T-helper 17 cell (primary cell): ENCODE results near the gene SELENOO. TPM values are rescaled to one million over a fixed set of nuclear protein-coding genes. Genes with fewer than 3 reads are reported as not detected.
"Not testable (repeated sequence)": the region's sequence is repeated elsewhere in the genome, so short reads cannot be mapped to it uniquely, and the experiment has no call there.

Experiments used
- ATAC-seq: fragments of 150-1000 bp; cut with Tn5 transposase; 2 replicates; pipeline ENCODE4 v1.10.0; 2021; ENCODE audit warnings: mild to moderate bottlenecking, moderate library complexity
- DNase-seq, 3 donors: peaks; one replicate each; pipeline versions ENCODE4 v3.0.0 to v3.0.0-alpha.2; 2020 to 2021
- H3K9me3 ChIP-seq: one replicate; pipeline ENCODE4 v1.7.0; 2013; ENCODE audit warnings: low read length, mild to moderate bottlenecking; ENCODE audit not compliant: control insufficient read depth, poor library complexity, severe bottlenecking
- H3K27ac Mint-ChIP-seq: one replicate; pipeline ENCODE4 v1.8.0; 2022; ENCODE audit warnings: mild to moderate bottlenecking, moderate library complexity, mixed read lengths
- H3K27me3 Mint-ChIP-seq: one replicate; pipeline ENCODE4 v1.8.0; 2022; ENCODE audit warnings: mixed read lengths
- H3K36me3 Mint-ChIP-seq: one replicate; pipeline ENCODE4 v1.8.0; 2022; ENCODE audit warnings: low read depth, mixed read lengths
- H3K4me1 Mint-ChIP-seq: one replicate; pipeline ENCODE4 v1.8.0; 2022; ENCODE audit warnings: mild to moderate bottlenecking, mixed read lengths
- H3K4me3 Mint-ChIP-seq: one replicate; pipeline ENCODE4 v1.8.0; 2022; ENCODE audit warnings: mild to moderate bottlenecking, moderate library complexity, mixed read lengths
- total RNA-seq, 4 donors: library from RNA in 2 of 4; stranded (reverse) in 2 of 4; gene quantifications; one replicate each; pipeline ENCODE4 v1.2.3 and lab custom pipeline; 2022 to 2026

Gene SELENOO
- total RNA-seq, 2 donors from 2014 or later, result 27.4 to 29.5 TPM

DNA sequence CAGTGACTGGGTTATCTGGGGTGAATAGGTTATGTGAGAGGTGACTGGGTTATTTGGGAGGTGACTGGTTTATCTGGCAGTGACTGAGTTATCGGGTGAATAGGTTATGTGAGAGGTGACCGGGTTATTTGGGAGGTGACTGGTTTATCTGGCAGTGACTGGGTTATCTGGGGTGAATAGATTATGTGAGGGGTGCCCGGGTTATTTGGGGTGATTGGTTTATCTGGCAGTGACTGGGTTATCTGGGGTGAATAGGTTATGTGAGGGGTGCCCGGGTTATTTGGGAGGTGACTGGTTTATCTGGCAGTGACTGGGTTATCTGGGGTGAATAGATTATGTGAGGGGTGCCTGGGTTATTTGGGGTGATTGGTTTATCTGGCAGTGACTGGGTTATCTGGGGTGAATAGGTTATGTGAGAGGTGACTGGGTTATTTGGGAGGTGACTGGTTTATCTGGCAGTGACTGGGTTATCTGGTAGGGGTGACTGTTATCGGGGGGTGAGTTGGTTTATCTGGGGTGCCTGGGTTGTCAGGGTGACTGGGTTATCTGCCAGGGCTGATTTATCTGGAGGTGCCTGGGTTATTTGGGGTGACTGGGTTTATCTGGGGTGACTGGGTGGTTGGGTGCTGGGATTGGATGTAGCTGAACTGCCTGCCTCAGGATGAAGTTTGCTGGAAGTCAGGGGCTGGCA is 32.2 kb upstream of the SELENOO start:
- H3K9me3 ChIP-seq, H3K4me1 Mint-ChIP-seq, DNase-seq, H3K36me3 Mint-ChIP-seq, ATAC-seq, H3K27ac Mint-ChIP-seq: not testable (repeated sequence)
- peaks cover 46% of the 10 kb centered on the region for H3K27me3 Mint-ChIP-seq
- H3K4me3 Mint-ChIP-seq, result peak overlapping the region; percentile 85

DNA sequence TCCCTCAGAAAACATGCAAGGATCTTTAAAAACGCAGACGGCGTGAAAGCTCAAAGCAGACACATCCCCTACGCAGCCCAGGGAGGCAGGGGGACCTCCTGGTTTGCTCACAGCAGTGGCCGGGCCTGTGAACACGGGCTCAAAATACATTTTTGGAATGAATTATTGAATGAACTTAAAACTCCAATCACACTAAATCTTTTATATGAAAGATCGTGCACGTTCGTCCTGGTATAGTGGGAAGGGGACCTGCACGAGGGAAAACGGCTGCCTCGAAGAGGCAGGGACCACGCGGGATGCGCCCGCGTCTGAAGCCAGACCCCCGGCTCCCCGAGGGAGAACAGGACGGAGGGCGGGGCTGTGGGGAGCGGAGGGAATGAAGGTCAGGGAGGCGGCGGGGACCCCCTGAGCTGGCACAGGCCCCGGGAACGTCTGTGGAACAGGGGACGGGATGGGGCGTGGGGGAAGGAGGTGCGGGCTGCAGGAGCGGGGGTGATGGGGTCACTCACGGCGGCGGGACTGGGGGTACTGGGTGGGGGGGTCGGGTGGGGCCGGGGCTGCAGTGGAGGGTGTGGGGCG is 31.5 kb upstream of the SELENOO start:
- H3K9me3 ChIP-seq, result no peaks in the 10 kb centered on the region
- peaks cover 43% of the 10 kb centered on the region for H3K27me3 Mint-ChIP-seq
- DNase-seq, result no peak
- peak overlapping the region; percentile 85 for H3K4me3 Mint-ChIP-seq
- no peak overlapping the region for H3K27ac Mint-ChIP-seq
- H3K36me3 Mint-ChIP-seq, result peaks cover 8% of the 10 kb centered on the region
- H3K4me1 Mint-ChIP-seq, result peaks cover 9% of the 10 kb centered on the region
- no peak for ATAC-seq

DNA sequence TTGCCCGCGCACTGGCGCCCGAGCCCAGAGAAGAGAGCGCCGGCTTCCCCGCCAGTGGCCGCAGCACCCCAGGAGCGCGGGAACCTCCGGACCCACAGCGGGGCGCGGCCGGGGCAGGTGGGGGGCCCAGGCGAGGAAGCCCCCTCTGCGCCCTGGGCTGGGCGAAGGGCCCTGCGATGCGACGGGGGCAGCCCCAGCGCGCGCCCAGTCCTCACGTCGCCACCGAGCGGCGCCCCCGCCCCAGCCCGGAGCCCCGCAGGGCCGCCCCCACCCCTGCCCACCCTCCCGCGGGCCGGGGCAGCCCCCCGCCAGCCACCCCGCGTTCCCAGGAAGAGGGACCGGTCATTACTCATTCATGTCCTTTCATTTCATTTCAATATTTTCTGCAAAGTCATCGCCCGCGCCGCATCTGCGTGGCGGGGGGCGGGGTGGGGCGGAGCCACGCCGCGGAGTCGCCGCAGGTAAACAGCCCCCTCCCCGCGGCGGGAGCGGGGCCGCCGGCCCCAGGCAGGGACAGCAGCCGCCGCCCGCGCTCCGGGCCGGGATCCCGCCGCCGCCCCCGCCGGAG is 31.0 kb upstream of the SELENOO start:
- DNase-seq, result no peak
- H3K9me3 ChIP-seq, result no peaks in the 10 kb centered on the region
- Mint-ChIP-seq H3K27ac (no peak overlapping the region), H3K4me1 (peaks cover 9% of the 10 kb centered on the region), H3K36me3 (peaks cover 8% of the 10 kb centered on the region), H3K27me3 (peaks cover 39% of the 10 kb centered on the region), H3K4me3 (peak overlapping the region; percentile 85)
- peak; percentile 45 for ATAC-seq

DNA sequence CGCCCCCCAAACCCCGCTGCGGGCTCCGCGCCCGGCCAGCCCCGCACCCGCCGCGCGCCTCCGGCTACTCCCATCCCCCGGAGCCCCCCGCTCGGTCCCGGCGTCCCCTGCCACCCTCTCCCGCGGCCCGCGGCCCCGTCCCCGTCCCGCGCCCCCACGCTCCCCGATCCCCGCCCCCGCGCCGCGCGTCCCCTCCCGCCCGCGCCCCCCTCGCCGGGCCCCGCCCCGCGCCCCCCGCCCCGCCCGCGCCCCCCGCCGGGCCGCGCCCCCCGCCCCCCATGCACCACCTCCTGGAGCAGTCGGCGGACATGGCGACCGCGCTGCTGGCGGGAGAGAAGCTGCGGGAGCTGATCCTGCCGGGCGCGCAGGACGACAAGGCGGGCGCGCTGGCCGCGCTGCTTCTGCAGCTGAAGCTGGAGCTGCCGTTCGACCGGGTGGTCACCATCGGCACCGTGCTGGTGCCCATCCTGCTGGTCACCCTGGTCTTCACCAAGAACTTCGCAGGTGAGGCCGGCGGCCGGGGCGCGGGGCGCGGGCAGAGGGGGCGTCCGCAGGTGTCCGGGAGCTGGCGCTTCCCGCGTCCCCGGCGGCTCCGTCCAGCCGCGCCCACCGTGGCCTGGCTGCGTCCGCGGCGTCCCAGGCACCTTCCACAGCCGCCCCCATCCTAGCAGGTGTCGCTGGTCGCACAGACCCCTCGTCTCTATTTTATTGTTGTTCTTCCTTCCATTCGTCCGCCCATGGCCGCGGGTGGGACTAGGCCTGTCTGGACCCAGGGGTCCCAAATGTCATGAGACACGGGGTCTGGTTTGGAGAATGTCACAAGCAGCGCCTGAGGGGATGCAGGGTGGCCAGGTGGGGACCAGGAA is 30.1 kb upstream of the SELENOO start, which contains the start of gene PANX2:
Gene PANX2 (plus strand): TSS at position 279 of the 866 bp plus-strand sequence. CDS start 0 bp downstream, at position 279.
- no peak for DNase-seq
- H3K36me3 Mint-ChIP-seq, result peaks cover 8% of the 10 kb centered on the region
- peaks cover 34% of the 10 kb centered on the region for H3K27me3 Mint-ChIP-seq
- H3K4me1 Mint-ChIP-seq, result peaks cover 9% of the 10 kb centered on the region
- no peaks in the 10 kb centered on the region for H3K9me3 ChIP-seq
- peak within 1 kb of the TSS; percentile 87 for H3K4me3 Mint-ChIP-seq
- ATAC-seq, result no peak
- no peak within 1 kb of the TSS for H3K27ac Mint-ChIP-seq

DNA sequence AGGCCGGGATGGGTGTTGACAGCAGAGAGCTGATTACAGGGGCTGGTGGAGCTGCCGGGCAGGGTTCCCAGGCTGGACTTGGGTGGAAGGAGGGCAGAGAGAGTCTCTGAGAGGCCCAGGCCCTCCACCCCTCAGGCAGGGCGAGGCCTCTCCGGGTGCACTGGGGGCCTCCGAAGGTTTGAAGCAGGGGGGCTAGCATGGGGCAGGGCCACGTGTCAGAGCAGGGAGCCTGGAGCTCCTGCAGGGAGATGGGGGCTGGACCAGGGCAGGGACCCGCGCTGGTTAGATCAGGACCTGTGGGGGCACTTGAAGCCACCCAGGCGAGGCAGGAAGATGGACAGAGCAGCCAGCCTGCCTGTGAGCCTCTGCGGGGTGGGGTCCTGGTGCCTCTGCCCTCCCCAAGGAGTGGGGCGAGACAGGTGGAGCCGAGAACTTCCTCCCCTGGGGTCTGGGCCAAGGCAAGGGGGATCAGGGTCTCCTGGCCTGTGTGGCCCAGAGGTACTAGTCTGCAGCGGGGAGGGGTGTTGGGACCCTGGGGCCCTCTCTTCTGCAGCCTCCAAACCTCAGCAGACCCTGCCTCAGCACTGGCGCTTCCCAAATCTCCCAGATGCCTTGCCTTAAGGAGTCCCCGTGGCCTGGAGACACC is 29.4 kb upstream of the SELENOO start:
- Mint-ChIP-seq H3K27ac (no peak overlapping the region), H3K4me1 (peaks cover 9% of the 10 kb centered on the region), H3K27me3 (peaks cover 34% of the 10 kb centered on the region), H3K4me3 (peak overlapping the region; percentile 87), H3K36me3 (peaks cover 8% of the 10 kb centered on the region)
- no peaks in the 10 kb centered on the region for H3K9me3 ChIP-seq
- no peak for DNase-seq
- ATAC-seq, result no peak

DNA sequence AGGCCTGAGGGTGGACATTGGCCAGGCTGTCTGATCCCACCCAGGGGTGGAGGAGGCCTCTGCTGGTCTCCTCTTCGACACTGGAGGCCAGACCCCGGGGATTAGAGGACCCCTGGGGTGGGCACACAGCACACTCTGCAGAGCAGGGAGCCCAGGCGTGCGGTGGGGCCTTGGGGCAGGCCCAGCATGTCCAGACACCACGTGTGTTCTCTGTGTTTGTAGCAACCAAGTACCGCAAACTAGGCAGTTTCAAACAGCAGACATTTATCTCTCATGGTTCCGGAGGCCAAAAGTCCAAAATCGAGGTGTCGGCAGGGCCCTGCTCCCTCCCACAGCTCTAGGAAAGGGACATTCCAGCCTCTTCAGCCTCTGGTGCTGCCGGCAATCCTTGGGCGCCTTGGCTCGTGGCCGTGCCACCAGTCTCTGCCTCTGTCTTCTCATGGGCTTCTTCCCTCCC is 28.8 kb upstream of the SELENOO start:
- Mint-ChIP-seq H3K4me1 (peaks cover 9% of the 10 kb centered on the region), H3K36me3 (peaks cover 8% of the 10 kb centered on the region), H3K27ac (no peak overlapping the region), H3K4me3 (peak overlapping the region; percentile 57), H3K27me3 (peaks cover 34% of the 10 kb centered on the region)
- ATAC-seq, result no peak
- H3K9me3 ChIP-seq, result no peaks in the 10 kb centered on the region
- DNase-seq, result no peak

DNA sequence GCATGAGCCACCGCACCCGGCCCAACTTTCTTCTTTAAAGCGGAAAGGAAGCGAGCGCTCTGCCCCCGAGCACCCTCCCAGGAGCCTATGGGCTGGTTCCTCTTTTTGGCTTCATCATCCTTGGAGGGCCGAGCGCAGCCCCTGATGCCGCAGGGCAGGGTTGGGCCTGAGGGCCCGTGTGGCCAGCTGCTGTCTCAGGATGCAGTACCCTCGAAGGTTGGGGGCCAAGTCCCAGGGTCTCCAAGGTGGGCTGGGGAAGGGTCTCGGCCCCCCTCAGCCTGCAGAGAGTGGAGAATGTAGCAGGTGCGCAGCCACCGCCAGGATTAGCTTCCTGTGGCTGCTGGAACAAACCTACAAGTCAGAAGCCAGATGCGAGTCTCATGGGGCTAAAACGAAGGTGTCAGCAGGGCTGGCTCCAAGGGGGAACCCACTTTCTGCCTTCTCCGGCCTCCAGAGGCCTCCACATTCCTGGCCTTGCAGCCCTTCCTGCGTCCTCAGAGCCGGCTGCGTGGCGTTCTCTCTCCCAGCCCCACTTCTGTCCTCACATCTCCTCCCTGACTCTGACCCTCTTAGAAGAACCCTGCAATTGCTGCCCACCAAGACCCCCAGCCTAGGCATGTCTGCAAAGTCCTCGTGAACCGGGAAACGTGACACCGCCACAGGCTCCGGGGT is 27.4 kb upstream of the SELENOO start:
- Mint-ChIP-seq H3K27ac (no peak overlapping the region), H3K4me1 (peaks cover 9% of the 10 kb centered on the region), H3K4me3 (no peak overlapping the region), H3K27me3 (peaks cover 24% of the 10 kb centered on the region), H3K36me3 (peaks cover 4% of the 10 kb centered on the region)
- no peaks in the 10 kb centered on the region for H3K9me3 ChIP-seq
- no peak for ATAC-seq
- no peak for DNase-seq

DNA sequence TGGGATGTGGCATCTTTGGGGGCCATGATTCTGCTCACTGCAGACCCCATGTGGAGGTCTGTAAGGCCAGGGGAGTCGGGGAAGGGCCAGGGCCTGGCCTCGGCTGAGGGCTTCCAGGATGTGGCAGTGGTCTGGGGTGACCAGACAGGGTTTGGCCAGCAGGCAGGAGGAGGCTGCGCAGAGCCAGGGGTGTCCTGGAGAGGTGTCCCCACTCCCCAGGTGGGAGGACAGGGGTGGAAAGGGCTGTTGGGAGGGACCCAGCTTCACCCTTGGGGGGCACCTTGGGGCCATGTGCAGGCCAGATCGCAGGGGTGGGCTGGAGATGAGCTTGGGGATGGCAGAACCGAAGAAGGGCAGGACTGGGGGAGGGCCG is 26.8 kb upstream of the SELENOO start:
- Mint-ChIP-seq H3K27ac (no peak overlapping the region), H3K36me3 (peaks cover under 1% of the 10 kb centered on the region), H3K27me3 (peaks cover 19% of the 10 kb centered on the region), H3K4me1 (peaks cover 6% of the 10 kb centered on the region), H3K4me3 (no peak overlapping the region)
- no peaks in the 10 kb centered on the region for H3K9me3 ChIP-seq
- DNase-seq, result no peak
- no peak for ATAC-seq

DNA sequence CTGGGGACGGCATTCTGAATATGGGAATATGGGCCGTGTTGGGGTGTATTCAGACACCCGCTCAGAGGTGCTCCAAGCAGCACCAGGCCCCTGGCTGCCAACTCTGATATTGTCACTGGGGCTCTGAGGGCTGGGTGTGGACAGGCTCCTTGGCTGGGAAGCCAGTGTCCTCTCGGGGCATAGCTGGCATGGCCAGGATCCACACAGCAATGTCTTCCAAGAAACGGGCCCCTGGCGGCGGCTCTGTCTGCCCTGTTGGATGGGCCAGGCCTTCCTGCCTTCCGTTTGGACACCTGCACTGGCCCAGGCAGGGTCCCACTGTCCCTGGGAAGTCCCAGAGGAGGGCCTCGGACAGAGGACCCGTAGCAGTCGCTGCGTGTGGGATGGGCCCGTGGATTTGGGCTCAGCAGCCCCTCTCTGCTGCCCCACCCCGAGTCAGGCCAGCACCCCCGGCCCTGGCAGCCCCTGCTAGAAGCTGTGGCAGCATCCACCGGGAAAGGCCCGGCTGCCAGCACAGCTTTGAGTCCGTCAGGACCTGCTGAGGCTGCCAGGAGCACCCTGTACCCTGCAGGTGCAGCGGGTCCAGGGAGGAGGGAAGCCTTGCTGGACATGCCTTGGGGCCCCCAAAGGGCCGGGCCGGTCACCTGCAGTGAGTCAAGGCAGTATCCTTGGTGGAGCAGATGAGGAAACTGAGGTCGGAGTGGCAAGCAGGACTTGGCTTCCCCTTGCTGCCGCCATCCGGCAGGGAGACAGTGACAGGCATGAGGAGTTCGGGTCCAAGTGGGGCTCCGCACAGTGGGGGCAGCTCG is 26.2 kb upstream of the SELENOO start:
- peaks cover 1% of the 10 kb centered on the region for H3K36me3 Mint-ChIP-seq
- H3K27me3 Mint-ChIP-seq, result peaks cover 17% of the 10 kb centered on the region
- no peak overlapping the region for H3K4me3 Mint-ChIP-seq
- no peaks in the 10 kb centered on the region for H3K9me3 ChIP-seq
- peaks cover 4% of the 10 kb centered on the region for H3K4me1 Mint-ChIP-seq
- no peak overlapping the region for H3K27ac Mint-ChIP-seq
- DNase-seq (no peak), ATAC-seq (no peak)

DNA sequence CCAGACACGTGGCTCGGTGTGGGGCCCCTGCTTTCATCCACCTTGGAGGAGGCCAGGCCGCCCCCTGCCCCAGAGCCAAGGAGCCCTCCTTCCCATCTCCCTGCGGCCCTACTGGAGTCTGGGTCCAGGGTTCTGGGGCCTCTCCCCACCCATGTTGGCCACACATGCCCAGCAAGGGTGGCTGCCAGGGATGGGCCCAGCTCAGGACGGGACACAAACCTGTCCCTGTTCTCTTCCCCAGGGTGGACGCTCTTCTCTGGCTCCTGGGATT is 25.7 kb upstream of the SELENOO start:
- Mint-ChIP-seq H3K36me3 (peaks cover 4% of the 10 kb centered on the region), H3K4me1 (peaks cover 7% of the 10 kb centered on the region), H3K4me3 (no peak overlapping the region), H3K27me3 (peaks cover 22% of the 10 kb centered on the region), H3K27ac (no peak overlapping the region)
- no peaks in the 10 kb centered on the region for H3K9me3 ChIP-seq
- DNase-seq, result no peak
- no peak for ATAC-seq

DNA sequence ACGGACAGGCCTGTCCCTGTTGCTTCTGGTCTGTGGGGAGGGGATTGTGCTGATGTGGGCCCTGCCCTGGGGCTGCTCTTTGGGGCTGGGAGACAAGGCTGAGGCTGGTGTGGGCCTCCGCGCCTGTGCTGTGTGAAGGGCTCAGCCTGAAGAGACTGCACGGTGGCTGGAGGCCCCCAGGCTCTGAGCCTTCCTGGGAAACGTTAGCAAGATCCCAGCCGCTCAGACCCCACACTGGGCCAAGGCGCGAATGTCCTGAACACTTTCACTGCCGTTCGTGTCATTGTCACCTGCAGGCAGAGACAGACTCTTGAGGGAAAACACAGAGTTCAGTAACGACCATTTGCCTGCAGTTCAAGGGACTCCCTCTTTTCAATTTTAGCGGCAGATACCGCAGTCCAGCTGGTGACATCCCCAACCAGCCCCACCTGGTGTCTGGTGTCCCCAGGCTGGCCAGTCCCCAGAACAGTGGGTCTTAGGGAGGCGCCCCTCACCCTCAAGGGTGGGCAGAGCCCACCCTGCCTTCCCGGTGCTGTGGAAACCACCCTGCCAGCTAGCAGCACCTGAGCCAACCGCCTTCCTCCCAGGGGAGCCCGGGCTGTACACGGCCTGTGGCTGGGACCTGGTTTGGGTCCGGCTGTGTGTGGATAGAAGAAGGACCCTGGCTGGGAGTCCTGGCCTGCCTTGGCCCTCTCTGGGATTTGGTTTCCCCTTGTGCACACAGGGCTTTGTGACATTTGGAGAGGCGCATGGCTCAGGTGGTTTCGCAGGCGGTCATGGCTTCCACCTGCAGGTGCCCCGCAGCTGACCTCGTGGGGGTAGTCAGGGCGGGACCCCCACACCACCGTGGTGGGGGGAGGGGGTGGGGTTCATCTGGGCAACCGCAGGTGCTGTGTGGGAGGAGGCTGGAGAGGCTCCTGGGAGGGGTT is 24.6 kb upstream of the SELENOO start:
- ATAC-seq (no peak), DNase-seq (no peak)
- Mint-ChIP-seq H3K4me1 (peaks cover 4% of the 10 kb centered on the region), H3K4me3 (no peak overlapping the region), H3K27me3 (peaks cover 25% of the 10 kb centered on the region), H3K36me3 (peaks cover 4% of the 10 kb centered on the region), H3K27ac (no peak overlapping the region)
- H3K9me3 ChIP-seq, result no peaks in the 10 kb centered on the region
